IMR-90 (cell line): ENCODE measurements around the gene STEAP4. TPM values are rescaled to one million over a fixed set of nuclear protein-coding genes. Genes with fewer than 3 reads are reported as not detected.

ENCODE experiments used
- ATAC-seq: fragments of 200-7000 bp; cut with Tn5 transposase; 2 replicates; pipeline ENCODE4 v1.9.1; 2020; ENCODE audit warnings: low read depth, mild to moderate bottlenecking, moderate library complexity
- BruUV-seq: library from RNA; stranded (reverse); fragments of 400-500 nt; replicated peaks from 2 replicates; lab custom pipeline; 2021; lab: Mats Ljungman, UMichigan
- CTCF ChIA-PET: fragments of 300-600 bp; formaldehyde crosslinking; extraction: SDS; loops from one replicate; lab custom pipeline; 2021; ENCODE audit warnings: antibody characterized with exemption; lab: Yijun Ruan, JAX
- POLR2A ChIA-PET: fragments of 300-600 bp; sonication (Branson Sonifier 250); formaldehyde crosslinking; loops from one replicate; lab custom pipeline; 2022; ENCODE audit warnings: antibody characterized with exemption; ENCODE audit not compliant: unreplicated experiment; lab: Charles Lee
- DNase-seq: peaks from one replicate; pipeline ENCODE4 v3.0.0; 2013
- H2AFZ ChIP-seq: replicated peaks from 2 replicates; pipeline ENCODE3; 2013; ENCODE audit warnings: low read length, mild to moderate bottlenecking; ENCODE audit not compliant: poor library complexity
- H2AK5ac ChIP-seq: 2 replicates; pipeline ENCODE4 v1.6.1; 2013; ENCODE audit warnings: low read depth, low read length, inconsistent platforms
- H2AK9ac ChIP-seq: replicated peaks from 2 replicates; pipeline ENCODE3; 2013; ENCODE audit warnings: mild to moderate bottlenecking, low read depth, low read length, moderate library complexity; ENCODE audit not compliant: poor library complexity
- H2BK120ac ChIP-seq: 2 replicates; pipeline ENCODE4 v1.6.1; 2013; ENCODE audit warnings: low read depth, low read length, inconsistent platforms
- H2BK15ac ChIP-seq: 3 replicates; pipeline ENCODE4 v1.6.1; 2013; ENCODE audit warnings: low read depth, low read length, inconsistent platforms
- H2BK20ac ChIP-seq: 2 replicates; pipeline ENCODE4 v1.6.1; 2013; ENCODE audit warnings: low read depth, mild to moderate bottlenecking, inconsistent platforms, low read length, moderate library complexity
- H2BK5ac ChIP-seq: 2 replicates; pipeline ENCODE4 v1.6.1; 2013; ENCODE audit warnings: mild to moderate bottlenecking, low read depth, low read length, inconsistent platforms; ENCODE audit not compliant: poor library complexity, severe bottlenecking
- H3K14ac ChIP-seq: replicated peaks from 2 replicates; pipeline ENCODE4 v1.6.1; 2013; ENCODE audit warnings: low read depth, low read length, inconsistent platforms
- H3K18ac ChIP-seq: 2 replicates; pipeline ENCODE4 v1.6.1; 2013; ENCODE audit warnings: low read depth, low read length, control low read depth
- H3K23ac ChIP-seq: 2 replicates; pipeline ENCODE4 v1.6.1; 2013; ENCODE audit warnings: low read depth, low read length, inconsistent platforms
- H3K27ac ChIP-seq: 2 replicates; pipeline ENCODE4 v1.5.1; 2013; ENCODE audit warnings: mild to moderate bottlenecking, control low read depth, low read length; ENCODE audit not compliant: insufficient read depth
- H3K27me3 ChIP-seq: 2 replicates; pipeline ENCODE4 v1.6.1; 2013; ENCODE audit warnings: low read length; ENCODE audit not compliant: control insufficient read depth, insufficient read depth
- H3K36me3 ChIP-seq: 2 replicates; pipeline ENCODE4 v1.6.1; 2013; ENCODE audit warnings: low read length, mixed read lengths; ENCODE audit not compliant: control insufficient read depth, insufficient read depth
- H3K4ac ChIP-seq: 2 replicates; pipeline ENCODE4 v1.6.1; 2013; ENCODE audit warnings: low read depth, low read length, inconsistent platforms
- H3K4me1 ChIP-seq: 2 replicates; pipeline ENCODE4 v1.6.1; 2013; ENCODE audit warnings: low read length, mixed read lengths; ENCODE audit not compliant: control insufficient read depth, insufficient read depth
- H3K4me2 ChIP-seq: 2 replicates; pipeline ENCODE4 v1.6.1; 2013; ENCODE audit warnings: low read depth, mild to moderate bottlenecking, control low read depth, low read length, moderate library complexity
- H3K4me3 ChIP-seq: 2 replicates; pipeline ENCODE4 v1.5.1; 2013; ENCODE audit warnings: low read depth, mild to moderate bottlenecking, control low read depth, low read length, moderate library complexity; ENCODE audit not compliant: insufficient read depth
- H3K56ac ChIP-seq: 2 replicates; pipeline ENCODE4 v1.6.1; 2013; ENCODE audit warnings: low read length, inconsistent platforms; ENCODE audit not compliant: insufficient read depth; ENCODE audit errors: extremely low read depth
- H3K79me1 ChIP-seq, 2 experiments: 2 replicates each; pipeline ENCODE4 v1.6.1; 2013; ENCODE audit warnings: low read length in 2 of 2, inconsistent platforms in 1 of 2, low read depth in 1 of 2
- H3K9ac ChIP-seq: 2 replicates; pipeline ENCODE4 v1.6.1; 2013; ENCODE audit warnings: low read depth, low read length, control low read depth
- H3K9me1 ChIP-seq: 2 replicates; pipeline ENCODE4 v1.6.1; 2013; ENCODE audit warnings: low read length, inconsistent platforms; ENCODE audit not compliant: insufficient read depth
- H3K9me3 ChIP-seq: 2 replicates; pipeline ENCODE4 v1.6.1; 2013; ENCODE audit warnings: low read length; ENCODE audit not compliant: control insufficient read depth, insufficient read depth
- H4K20me1 ChIP-seq: 2 replicates; pipeline ENCODE4 v1.6.1; 2013; ENCODE audit warnings: low read length, inconsistent platforms; ENCODE audit not compliant: insufficient read depth
- H4K5ac ChIP-seq: 2 replicates; pipeline ENCODE4 v1.6.1; 2013; ENCODE audit warnings: mild to moderate bottlenecking, low read depth, low read length, control low read depth
- H4K8ac ChIP-seq, 2 experiments: 2 replicates each; pipeline ENCODE4 v1.6.1; 2013; ENCODE audit warnings: low read depth in 2 of 2, low read length in 2 of 2, control low read depth in 1 of 2, inconsistent platforms in 1 of 2
- H4K91ac ChIP-seq: 2 replicates; pipeline ENCODE4 v1.6.1; 2013; ENCODE audit warnings: low read depth, low read length, inconsistent platforms; ENCODE audit not compliant: insufficient read depth
- BHLHE40 ChIP-seq: fragments of 150-350 bp; IDR thresholded peaks from 2 replicates; pipeline ENCODE4 v1.6.1; 2016; ENCODE audit warnings: mild to moderate bottlenecking, low read depth, low read length
- CEBPB ChIP-seq: IDR thresholded peaks from 2 replicates; pipeline ENCODE4 v1.6.1; 2012; ENCODE audit warnings: low read depth, low read length, improper control_type of control experiment
- CHD1 ChIP-seq: IDR thresholded peaks from 2 replicates; pipeline ENCODE4 v1.6.1; 2012; ENCODE audit warnings: low read depth, low read length, improper control_type of control experiment
- ELK1 ChIP-seq: fragments of 150-350 bp; IDR thresholded peaks from 2 replicates; pipeline ENCODE4 v1.6.1; 2016; ENCODE audit warnings: low read depth, mild to moderate bottlenecking, low read length, moderate library complexity, borderline replicate concordance
- FOS ChIP-seq: fragments of 150-350 bp; IDR thresholded peaks from 2 replicates; pipeline ENCODE4 v1.6.1; 2016; ENCODE audit warnings: low read depth, low read length
- MAFK ChIP-seq: IDR thresholded peaks from 2 replicates; pipeline ENCODE4 v1.6.1; 2012; ENCODE audit warnings: low read depth, low read length, improper control_type of control experiment
- MAZ ChIP-seq: IDR thresholded peaks from 2 replicates; pipeline ENCODE4 v1.6.1; 2012; ENCODE audit warnings: low read depth, mild to moderate bottlenecking, low read length, improper control_type of control experiment, moderate library complexity, borderline replicate concordance
- MXI1 ChIP-seq: IDR thresholded peaks from 2 replicates; pipeline ENCODE4 v1.6.1; 2012; ENCODE audit warnings: low read depth, mild to moderate bottlenecking, low read length, moderate library complexity, borderline replicate concordance
- NFE2L2 ChIP-seq: fragments of 150-350 bp; IDR thresholded peaks from 2 replicates; pipeline ENCODE4 v1.6.1; 2016; ENCODE audit warnings: low read depth, mild to moderate bottlenecking, low read length
- POLR2A ChIP-seq: IDR thresholded peaks from 2 replicates; pipeline ENCODE4 v1.6.1; 2012; ENCODE audit warnings: mild to moderate bottlenecking, low read depth, low read length
- RAD21 ChIP-seq: IDR thresholded peaks from 2 replicates; pipeline ENCODE4 v1.6.1; 2012; ENCODE audit warnings: low read length, improper control_type of control experiment
- RFX5 ChIP-seq: IDR thresholded peaks from 2 replicates; pipeline ENCODE4 v1.8.0; 2012; ENCODE audit warnings: low read depth, mild to moderate bottlenecking, low read length, moderate library complexity
- SMC3 ChIP-seq: fragments of 150-350 bp; IDR thresholded peaks from 2 replicates; pipeline ENCODE4 v1.6.1; 2016; ENCODE audit warnings: low read depth, mild to moderate bottlenecking, antibody characterized with exemption, low read length, moderate library complexity
- USF2 ChIP-seq: fragments of 150-350 bp; IDR thresholded peaks from 2 replicates; pipeline ENCODE4 v1.6.1; 2017; ENCODE audit warnings: mild to moderate bottlenecking, antibody characterized with exemption, low read length, low read depth
- WGBS, 2 experiments: methylation state at CpG; one replicate each; pipeline versions ENCODE4 v1.1.5 to v1.1.7; 2013; ENCODE audit warnings: missing lambda C conversion rate in 2 of 2; ENCODE audit not compliant: insufficient read length in 1 of 2; ENCODE audit errors: extremely low coverage in 2 of 2; 5-methylcytosine and 5-hydroxymethylcytosine counted together
- dilution Hi-C: fragments of 300-500 bp; cut with HindIII; formaldehyde crosslinking; loops from one replicate; pipeline ENCODE4 v1.14.3; 2018; ENCODE audit warnings: low sequenced_read_pairs; ENCODE audit not compliant: unreplicated experiment
- in situ Hi-C: fragments of 300-500 bp; cut with MboI; formaldehyde crosslinking; loops from 3 replicates; pipeline ENCODE4 v1.14.3; 2019; ENCODE audit warnings: low sequenced_read_pairs, inconsistent platforms, mixed read lengths
- intact Hi-C: fragments of 100-400 bp; cut with micrococcal nuclease; formaldehyde crosslinking; loops from 2 replicates; pipeline ENCODE4 v1.10.0; 2022
- polyA plus RNA-seq, 3 experiments: library from polyadenylated mRNA; depleted of rRNA; stranded (reverse); fragments of >200 nt; gene quantifications; 2 replicates each; pipeline ENCODE4 v1.2.3, GENCODE V29; 2012; ENCODE audit warnings: low replicate concordance in 1 of 3
- total RNA-seq: library from RNA; depleted of rRNA; stranded (reverse); fragments of >200 nt; gene quantifications from 2 replicates; pipeline ENCODE4 v1.2.3, GENCODE V29; 2012
- TF ChIP-seq, protein P1 (sequence below): conservative IDR thresholded peaks from 2 replicates; pipeline ENCODE4 v1.5.1; 2012; ENCODE audit warnings: mild to moderate bottlenecking, low read depth, low read length, improper control_type of control experiment

Gene STEAP4
- total and polyA plus RNA-seq, 2 of the 4 experiments (the other 2 are of a cell fraction) = not detected

DNA sequence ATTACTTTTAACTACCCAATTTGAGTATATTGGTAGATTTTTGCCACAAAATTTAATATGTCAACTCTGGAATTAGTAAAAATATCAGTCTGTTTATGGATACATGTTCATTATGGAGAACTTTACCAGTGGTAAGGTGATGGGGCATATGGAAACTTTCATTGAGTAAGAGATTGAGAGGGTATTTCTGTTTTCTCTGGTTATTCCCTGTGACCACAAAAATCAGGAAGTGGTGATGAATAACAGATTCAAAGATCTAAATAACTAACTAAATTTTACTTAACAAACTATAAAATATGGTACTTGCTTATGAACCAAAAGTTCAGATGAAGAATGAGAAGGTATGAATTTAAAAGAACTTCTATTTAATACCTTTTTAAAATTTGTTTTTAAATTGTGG lies 22.1 kb upstream of the STEAP4 start (continued):
- TF ChIP-seq SMC3 (no peak), POLR2A (no peak), FOS (no peak)

DNA sequence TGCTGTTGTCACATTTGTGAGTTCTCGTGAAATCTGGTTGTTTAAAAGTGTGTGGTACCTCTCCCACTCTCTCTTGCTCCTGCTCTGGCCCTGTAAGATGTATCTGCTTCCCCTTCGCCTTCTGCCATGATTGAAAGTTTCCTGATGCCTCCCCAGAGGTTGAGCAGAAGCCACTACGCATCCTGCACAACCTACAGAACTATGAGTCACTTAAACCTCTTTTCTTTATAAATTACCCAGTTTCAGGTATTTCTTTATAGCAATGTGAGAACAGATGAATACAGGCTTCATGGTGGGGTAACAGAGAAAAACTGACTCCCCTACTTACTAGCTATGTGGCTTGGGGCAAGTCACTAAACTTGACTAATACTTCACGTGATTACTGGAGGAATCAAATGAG lies 18.0 kb upstream of the STEAP4 start:
- no peak overlapping the region for H2AFZ ChIP-seq
- CTCF ChIA-PET = no interaction called here
- in situ Hi-C loops = no loop called here
- no peak for TF ChIP-seq BHLHE40
- TF ChIP-seq ELK1 = no peak
- TF ChIP-seq MAZ = no peak
- no peak for TF ChIP-seq FOS
- TF ChIP-seq, protein P1, sequence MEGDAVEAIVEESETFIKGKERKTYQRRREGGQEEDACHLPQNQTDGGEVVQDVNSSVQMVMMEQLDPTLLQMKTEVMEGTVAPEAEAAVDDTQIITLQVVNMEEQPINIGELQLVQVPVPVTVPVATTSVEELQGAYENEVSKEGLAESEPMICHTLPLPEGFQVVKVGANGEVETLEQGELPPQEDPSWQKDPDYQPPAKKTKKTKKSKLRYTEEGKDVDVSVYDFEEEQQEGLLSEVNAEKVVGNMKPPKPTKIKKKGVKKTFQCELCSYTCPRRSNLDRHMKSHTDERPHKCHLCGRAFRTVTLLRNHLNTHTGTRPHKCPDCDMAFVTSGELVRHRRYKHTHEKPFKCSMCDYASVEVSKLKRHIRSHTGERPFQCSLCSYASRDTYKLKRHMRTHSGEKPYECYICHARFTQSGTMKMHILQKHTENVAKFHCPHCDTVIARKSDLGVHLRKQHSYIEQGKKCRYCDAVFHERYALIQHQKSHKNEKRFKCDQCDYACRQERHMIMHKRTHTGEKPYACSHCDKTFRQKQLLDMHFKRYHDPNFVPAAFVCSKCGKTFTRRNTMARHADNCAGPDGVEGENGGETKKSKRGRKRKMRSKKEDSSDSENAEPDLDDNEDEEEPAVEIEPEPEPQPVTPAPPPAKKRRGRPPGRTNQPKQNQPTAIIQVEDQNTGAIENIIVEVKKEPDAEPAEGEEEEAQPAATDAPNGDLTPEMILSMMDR = no peak
- no peak for TF ChIP-seq MAFK
- no peak for TF ChIP-seq MXI1
- no peak for TF ChIP-seq CEBPB
- TF ChIP-seq RAD21 = no peak
- no peak for TF ChIP-seq USF2
- TF ChIP-seq SMC3 = no peak
- TF ChIP-seq POLR2A = no peak
- TF ChIP-seq CHD1 = no peak
- TF ChIP-seq RFX5 = no peak
- no peak for TF ChIP-seq NFE2L2

More for the DNA sequence above, 18.0 kb upstream of the STEAP4 start:
- H3K27ac ChIP-seq = no peak overlapping the region
- POLR2A ChIA-PET = no interaction called here
- no peaks in the 10 kb centered on the region for H4K20me1 ChIP-seq
- no peaks in the 10 kb centered on the region for H3K9me1 ChIP-seq
- intact Hi-C loops (no loop called here), dilution Hi-C loops (no loop called here)
- no peak overlapping the region for H2BK15ac ChIP-seq
- ATAC-seq = no peak
- no peak overlapping the region for H2AK9ac ChIP-seq
- no peaks in the 10 kb centered on the region for H3K36me3 ChIP-seq
- H3K18ac ChIP-seq = no peak overlapping the region
- H3K9me3 ChIP-seq = no peaks in the 10 kb centered on the region
- H3K4me1 ChIP-seq = no peaks in the 10 kb centered on the region
- no peak overlapping the region for H4K8ac ChIP-seq
- no peak overlapping the region for H2AK5ac ChIP-seq
- DNase-seq = no peak
- H2BK5ac ChIP-seq = no peak overlapping the region
- no peaks in the 10 kb centered on the region for H3K79me1 ChIP-seq
- H3K27me3 ChIP-seq = no peaks in the 10 kb centered on the region
- H2BK120ac ChIP-seq = no peak overlapping the region
- no peak overlapping the region for H3K9ac ChIP-seq
- no peak overlapping the region for H3K4me2 ChIP-seq
- WGBS, 2 experiments = no CpG with 5 or more reads among the region's 4 CpGs
- H3K4me3 ChIP-seq = no peak overlapping the region
- no TSS peak for BruUV-seq
- H3K23ac ChIP-seq = no peak overlapping the region
- H3K4ac ChIP-seq = no peak overlapping the region
- no peak overlapping the region for H3K14ac ChIP-seq
- no peak overlapping the region for H4K91ac ChIP-seq
- H4K5ac ChIP-seq = no peak overlapping the region
- H3K56ac ChIP-seq = no peak overlapping the region
- H2BK20ac ChIP-seq = no peak overlapping the region
